Activated CD4-positive, alpha-beta T cell treated with anti-CD3 and anti-CD28 coated beads for 1 hour (primary cell): ENCODE data around the gene SIGLEC8.
"Not testable (repeated sequence)": the region's sequence is repeated elsewhere in the genome, so short reads cannot be mapped to it uniquely, and the experiment has no call there.

Source experiments
- DNase-seq: peaks from one replicate; pipeline ENCODE4 v3.0.0-alpha.2; 2020

Gene SIGLEC8

GRCh38 chr19:51472607-51473006 is 14.4 kb upstream of the SIGLEC8 start:
- no peak for DNase-seq

- DNase-seq = no peak
Measured at GRCh38 chr19:51471527-51471926, 13.3 kb upstream of the SIGLEC8 start.

GRCh38 chr19:51470966-51471365 is 12.7 kb upstream of the SIGLEC8 start:
- no peak for DNase-seq

GRCh38 chr19:51469629-51470028 is 11.4 kb upstream of the SIGLEC8 start:
- DNase-seq = no peak

- no peak for DNase-seq
Measured at GRCh38 chr19:51469162-51469561, 10.9 kb upstream of the SIGLEC8 start.

GRCh38 chr19:51468545-51468920 is 10.3 kb upstream of the SIGLEC8 start:
- DNase-seq = no peak

- DNase-seq = no peak
Measured at GRCh38 chr19:51467864-51468544, 9.8 kb upstream of the SIGLEC8 start.

GRCh38 chr19:51466723-51467122 is 8.5 kb upstream of the SIGLEC8 start:
- no peak for DNase-seq

- DNase-seq = not testable (repeated sequence)
Measured at GRCh38 chr19:51463976-51464581, 5.8 kb upstream of the SIGLEC8 start.

GRCh38 chr19:51462681-51463080 is 4.4 kb upstream of the SIGLEC8 start:
- no peak for DNase-seq

GRCh38 chr19:51462276-51462675 is 4.0 kb upstream of the SIGLEC8 start:
- no peak for DNase-seq

GRCh38 chr19:51461723-51462161 is 3.5 kb upstream of the SIGLEC8 start:
- no peak for DNase-seq

- no peak for DNase-seq
Measured at GRCh38 chr19:51460164-51460992, 2.1 kb upstream of the SIGLEC8 start.

- no peak for DNase-seq
Measured at GRCh38 chr19:51458899-51459505, 748 bp upstream of the SIGLEC8 start.

- no peak for DNase-seq
Measured at GRCh38 chr19:51457351-51458013, 772 bp downstream of the SIGLEC8 start.

- no peak for DNase-seq
Measured at GRCh38 chr19:51456541-51457290, 1.5 kb downstream of the SIGLEC8 start.

GRCh38 chr19:51450730-51451307 is 7.4 kb downstream of the SIGLEC8 start:
- no peak for DNase-seq

- no peak for DNase-seq
Measured at GRCh38 chr19:51448411-51449016, 9.7 kb downstream of the SIGLEC8 start.

- no peak for DNase-seq
Measured at GRCh38 chr19:51448011-51448410, 10.2 kb downstream of the SIGLEC8 start.

- not testable (repeated sequence) for DNase-seq
Measured at GRCh38 chr19:51447510-51447909, 10.7 kb downstream of the SIGLEC8 start.
